Measurements from ENCODE around the gene GOLGA6L26.
"Not testable (repeated sequence)": the region's sequence is repeated elsewhere in the genome, so short reads cannot be mapped to it uniquely, and the experiment has no call there.

- not testable (repeated sequence) for TF ChIP-seq CTCF (IDR thresholded peaks at IDR 0.05); EZH2 (IDR thresholded peaks at IDR 0.05; ENCODE audit: borderline replicate concordance, insufficient read depth, low read depth, low read length, poor library complexity, severe bottlenecking)
Measured at GRCh38 chr15:23378946-23379345, 45.0 kb upstream of the GOLGA6L26 start.

Measured in B cell (primary cell).